Measurements from ENCODE around the gene GRIP1.

GRIP1 gene

DNA sequence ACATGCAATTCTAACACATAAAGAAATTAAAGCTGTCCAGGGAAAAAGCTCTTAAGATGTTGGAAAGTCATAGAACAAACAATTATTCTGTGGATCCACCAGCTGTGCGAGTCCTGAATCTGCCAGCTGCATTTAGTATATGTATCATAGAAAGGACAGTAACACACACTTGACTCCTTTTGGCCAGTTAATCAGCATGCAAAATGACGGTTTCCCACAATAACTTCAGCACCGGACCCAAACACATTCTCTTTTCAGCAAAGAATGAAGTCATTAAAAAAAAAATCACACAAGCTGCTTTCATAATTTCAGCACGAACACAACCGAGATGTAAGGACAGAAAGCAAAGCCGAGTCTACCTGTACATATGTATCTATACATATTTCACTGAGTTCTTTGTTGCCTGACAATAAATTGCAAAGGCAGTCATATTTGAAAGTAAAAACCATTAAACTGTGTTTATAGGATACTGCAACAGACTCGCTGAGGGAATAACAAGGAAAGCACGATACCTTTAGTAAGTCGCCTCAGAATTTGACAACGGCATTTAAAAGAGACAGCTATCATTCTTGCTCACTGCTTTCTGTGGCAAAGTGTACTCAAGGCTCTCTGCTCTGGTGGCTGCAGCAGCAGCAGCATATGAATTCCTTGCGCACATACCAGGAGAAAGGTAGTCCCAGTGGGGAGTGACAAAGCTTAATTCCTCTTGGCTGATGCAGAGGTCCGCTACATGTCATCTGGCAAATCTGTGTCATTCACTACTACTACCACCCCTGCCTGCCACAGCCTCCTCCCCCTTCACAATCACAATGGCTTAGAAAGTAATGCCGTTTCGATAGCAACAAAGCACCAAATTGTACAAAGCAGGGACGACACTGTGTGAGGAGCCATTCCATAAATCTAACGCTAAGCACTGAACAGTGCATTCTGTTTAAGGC is at the start of gene GRIP1:
Gene GRIP1, minus strand, starts transcription at position 739 of the 938 bp plus-strand sequence. Its CDS starts 172 bp downstream, at position 567.
- Mint-ChIP-seq H3K27me3 (ENCODE audit: low read depth) (no peaks in the 10 kb centered on the region), H3K4me1 (peaks cover 40% of the 10 kb centered on the region), H3K27ac (peak within 1 kb of the TSS; percentile 48 to 82 (median 78)), H3K36me3 (ENCODE audit: low read depth) (no peaks in the 10 kb centered on the region), H3K9me3 (no peaks in the 10 kb centered on the region), H3K4me3 (peak within 1 kb of the TSS in 2 of 3 experiments; percentile 73 to 79)
- TF ChIP-seq, protein P1, sequence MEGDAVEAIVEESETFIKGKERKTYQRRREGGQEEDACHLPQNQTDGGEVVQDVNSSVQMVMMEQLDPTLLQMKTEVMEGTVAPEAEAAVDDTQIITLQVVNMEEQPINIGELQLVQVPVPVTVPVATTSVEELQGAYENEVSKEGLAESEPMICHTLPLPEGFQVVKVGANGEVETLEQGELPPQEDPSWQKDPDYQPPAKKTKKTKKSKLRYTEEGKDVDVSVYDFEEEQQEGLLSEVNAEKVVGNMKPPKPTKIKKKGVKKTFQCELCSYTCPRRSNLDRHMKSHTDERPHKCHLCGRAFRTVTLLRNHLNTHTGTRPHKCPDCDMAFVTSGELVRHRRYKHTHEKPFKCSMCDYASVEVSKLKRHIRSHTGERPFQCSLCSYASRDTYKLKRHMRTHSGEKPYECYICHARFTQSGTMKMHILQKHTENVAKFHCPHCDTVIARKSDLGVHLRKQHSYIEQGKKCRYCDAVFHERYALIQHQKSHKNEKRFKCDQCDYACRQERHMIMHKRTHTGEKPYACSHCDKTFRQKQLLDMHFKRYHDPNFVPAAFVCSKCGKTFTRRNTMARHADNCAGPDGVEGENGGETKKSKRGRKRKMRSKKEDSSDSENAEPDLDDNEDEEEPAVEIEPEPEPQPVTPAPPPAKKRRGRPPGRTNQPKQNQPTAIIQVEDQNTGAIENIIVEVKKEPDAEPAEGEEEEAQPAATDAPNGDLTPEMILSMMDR (IDR thresholded peaks at IDR 0.05; ENCODE audit: unreplicated experiment in 3 of 3), result no peak

GRCh38 chr12:66726556-66726955 is 47.7 kb upstream of the GRIP1 start:
- Mint-ChIP-seq H3K4me1 (peaks cover 14% of the 10 kb centered on the region), H3K9me3 (no peaks in the 10 kb centered on the region), H3K27me3 (ENCODE audit: low read depth) (no peaks in the 10 kb centered on the region), H3K36me3 (ENCODE audit: low read depth) (no peaks in the 10 kb centered on the region), H3K4me3 (no peak overlapping the region), H3K27ac (peak overlapping the region in 2 of 3 experiments; percentile 26 to 62)
- TF ChIP-seq, protein P1 (IDR thresholded peaks at IDR 0.05; ENCODE audit: unreplicated experiment in 3 of 3), result no peak

- Mint-ChIP-seq H3K9me3 (peaks cover 2% of the 10 kb centered on the region), H3K4me1 (peaks cover 14% of the 10 kb centered on the region), H3K27ac (no peak overlapping the region), H3K27me3 (ENCODE audit: low read depth) (no peaks in the 10 kb centered on the region), H3K36me3 (ENCODE audit: low read depth) (no peaks in the 10 kb centered on the region), H3K4me3 (no peak overlapping the region)
- TF ChIP-seq, protein P1 (IDR thresholded peaks at IDR 0.05; ENCODE audit: unreplicated experiment in 3 of 3), result no peak
Measured at GRCh38 chr12:66725031-66725430, 46.2 kb upstream of the GRIP1 start.

- Mint-ChIP-seq H3K27me3 (ENCODE audit: low read depth) (no peaks in the 10 kb centered on the region), H3K27ac (peak overlapping the region in 2 of 3 experiments; percentile 19 to 82), H3K9me3 (peaks cover 2% of the 10 kb centered on the region), H3K4me3 (no peak overlapping the region), H3K4me1 (peaks cover 14% of the 10 kb centered on the region), H3K36me3 (ENCODE audit: low read depth) (no peaks in the 10 kb centered on the region)
- TF ChIP-seq, protein P1 (IDR thresholded peaks at IDR 0.05; ENCODE audit: unreplicated experiment in 3 of 3), result no peak
Measured at GRCh38 chr12:66724616-66725015, 45.7 kb upstream of the GRIP1 start.

GRCh38 chr12:66724026-66724425 is 45.1 kb upstream of the GRIP1 start:
- Mint-ChIP-seq H3K27ac (peak overlapping the region in 1 of 3 experiments; percentile 82), H3K9me3 (peaks cover 2% of the 10 kb centered on the region), H3K4me1 (peaks cover 14% of the 10 kb centered on the region), H3K4me3 (no peak overlapping the region), H3K27me3 (ENCODE audit: low read depth) (no peaks in the 10 kb centered on the region), H3K36me3 (ENCODE audit: low read depth) (no peaks in the 10 kb centered on the region)
- TF ChIP-seq, protein P1 (IDR thresholded peaks at IDR 0.05; ENCODE audit: unreplicated experiment in 3 of 3), result no peak

Measured in nephron (organoid).